HG02970 (cell line): ENCODE data around the gene KCNF1.

ENCODE experiments used
- ATAC-seq: cut with Tn5 transposase; IDR thresholded peaks from one replicate; pipeline ENCODE4 v1.9.1; 2021; ENCODE audit warnings: mild to moderate bottlenecking, moderate library complexity, moderate number of reproducible peaks; ENCODE audit not compliant: unreplicated experiment, low FRiP score

Gene KCNF1

DNA sequence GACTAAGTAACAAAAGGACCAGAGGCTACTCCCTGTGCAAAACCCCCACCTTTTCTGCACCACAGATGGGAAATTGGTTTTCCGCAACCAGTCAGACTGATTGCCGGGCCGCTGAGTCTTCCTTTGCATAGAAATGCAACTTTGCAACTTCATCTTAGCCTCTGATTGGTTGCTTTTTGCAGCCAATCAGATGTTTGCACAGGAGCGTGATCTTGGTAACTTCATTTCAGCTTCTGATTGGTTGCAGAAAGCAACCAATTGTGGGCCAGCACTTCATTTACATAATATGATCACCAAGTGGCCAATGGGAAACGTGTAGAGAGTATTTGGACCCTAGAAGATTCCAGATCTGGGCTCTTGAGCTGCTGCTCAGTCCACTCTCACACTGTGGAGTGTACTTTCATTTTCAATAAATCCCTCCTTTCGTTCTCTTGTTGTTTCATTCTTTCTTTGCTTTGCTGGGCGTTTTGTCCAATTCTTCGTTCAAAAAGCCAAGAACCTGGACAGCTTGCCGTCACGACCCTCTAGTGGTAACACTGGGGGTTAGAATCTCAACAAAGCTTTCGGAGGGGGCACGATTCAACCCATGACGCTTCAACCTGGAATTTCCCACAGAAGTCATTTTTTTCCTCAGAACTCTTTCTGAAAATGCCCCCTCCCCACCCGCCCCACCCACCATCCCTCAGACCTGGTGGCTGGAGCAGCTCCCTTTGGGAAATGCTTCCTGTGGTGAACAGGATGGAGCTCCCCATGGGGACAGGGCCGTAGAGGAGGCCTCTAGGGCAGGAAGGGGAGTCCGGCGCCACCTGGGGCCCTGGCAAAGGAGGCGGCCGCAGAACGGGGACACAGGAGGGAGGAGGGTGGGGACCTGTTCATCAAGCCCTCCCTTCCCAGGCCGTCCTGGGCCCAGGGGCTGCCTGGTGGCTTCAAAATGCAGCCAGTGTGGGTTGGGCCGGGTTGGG, 31.8 kb upstream of the KCNF1 start:
- ATAC-seq = no peak

- ATAC-seq = no peak
Measured at GRCh38 chr2:10880586-10881321, 31.0 kb upstream of the KCNF1 start.

GRCh38 chr2:10882568-10882967, 29.2 kb upstream of the KCNF1 start:
- ATAC-seq = no peak

GRCh38 chr2:10883066-10883465, 28.7 kb upstream of the KCNF1 start:
- no peak for ATAC-seq

DNA sequence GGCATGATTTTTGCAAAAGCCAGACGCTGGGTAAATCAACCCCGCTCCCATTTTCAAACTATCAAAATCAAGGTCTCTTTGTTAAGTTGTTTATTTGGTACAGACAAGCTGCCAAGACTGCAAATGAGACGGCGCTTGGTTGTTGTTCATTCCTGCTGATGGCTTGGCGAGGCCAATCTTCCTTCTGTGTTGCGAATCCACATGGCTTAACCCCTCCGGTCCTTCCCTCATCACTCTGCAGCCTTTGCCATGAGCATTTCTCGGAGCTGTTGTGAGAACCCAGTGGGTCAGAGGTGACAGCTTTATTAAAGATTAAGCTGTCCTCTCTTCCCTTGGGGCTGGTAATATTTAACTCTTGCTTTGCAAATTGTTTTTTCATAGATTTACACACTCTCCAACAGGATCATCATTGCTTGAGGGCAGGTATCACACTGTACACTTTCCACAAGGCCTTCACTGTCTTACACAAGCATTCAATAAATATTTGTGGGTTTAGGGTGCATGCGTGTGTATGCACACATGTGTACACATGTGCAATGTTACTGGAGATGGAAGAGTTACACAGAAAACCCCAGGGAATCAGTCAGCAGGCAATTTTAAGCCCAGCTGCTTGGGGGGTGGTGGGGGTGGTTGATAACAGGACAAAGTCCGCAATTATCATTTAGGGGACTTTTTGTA, 27.8 kb upstream of the KCNF1 start:
- no peak for ATAC-seq

- ATAC-seq = no peak
Measured at GRCh38 chr2:10884574-10884975, 27.2 kb upstream of the KCNF1 start.

GRCh38 chr2:10885094-10885860, 26.5 kb upstream of the KCNF1 start:
- ATAC-seq = no peak

GRCh38 chr2:10887476-10887875, 24.3 kb upstream of the KCNF1 start:
- no peak for ATAC-seq

- ATAC-seq = no peak
Measured at GRCh38 chr2:10889651-10890215, 22.0 kb upstream of the KCNF1 start.

DNA sequence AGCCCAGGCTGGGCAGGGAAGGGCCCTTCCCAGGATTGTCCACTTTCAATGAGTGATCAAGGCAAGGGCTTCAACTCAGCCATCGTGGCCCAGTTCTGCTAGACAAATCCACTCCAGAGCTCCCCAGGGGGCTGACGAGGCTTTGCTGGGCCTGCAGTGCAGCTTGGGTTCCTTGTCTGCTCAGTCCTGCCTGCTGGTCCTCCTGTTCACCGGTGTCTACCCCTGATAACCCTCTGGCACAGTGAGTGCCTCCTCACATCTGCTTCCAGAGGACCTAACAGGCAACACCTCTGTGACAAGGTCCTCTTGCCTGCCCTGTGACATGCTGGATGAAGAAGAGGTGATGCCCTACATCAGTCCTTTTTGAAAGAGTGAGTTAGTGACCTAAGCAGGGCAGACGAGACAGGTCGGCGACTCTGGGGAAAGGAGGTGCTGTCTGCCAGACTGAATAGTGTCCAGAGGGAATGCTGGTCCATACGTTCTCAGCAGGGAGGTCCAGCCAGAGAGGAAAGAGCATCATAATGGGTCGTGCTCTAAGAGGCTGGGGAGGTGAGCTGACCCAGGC, 20.9 kb upstream of the KCNF1 start:
- ATAC-seq = no peak

DNA sequence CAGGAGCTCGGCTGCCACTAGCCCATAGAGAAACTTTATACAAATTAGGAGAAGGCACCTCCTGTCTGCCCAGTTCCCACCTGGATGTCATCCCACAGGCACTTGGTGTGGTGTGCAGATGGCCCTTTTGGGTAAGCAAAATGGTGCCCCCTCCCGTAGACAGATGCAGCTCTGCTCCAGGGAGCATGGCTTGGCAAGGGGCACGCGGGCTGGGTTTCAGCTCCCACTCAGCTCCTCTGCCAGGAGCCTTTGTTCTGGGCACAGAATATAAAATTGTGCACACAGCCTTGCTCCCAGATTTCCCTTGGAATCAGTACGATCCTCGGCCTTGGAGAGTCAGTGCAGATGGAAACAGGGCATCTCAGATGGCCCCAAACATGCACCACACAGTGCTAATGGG, 20.3 kb upstream of the KCNF1 start:
- no peak for ATAC-seq

- ATAC-seq = no peak
Measured at GRCh38 chr2:10891848-10892247, 19.9 kb upstream of the KCNF1 start.

DNA sequence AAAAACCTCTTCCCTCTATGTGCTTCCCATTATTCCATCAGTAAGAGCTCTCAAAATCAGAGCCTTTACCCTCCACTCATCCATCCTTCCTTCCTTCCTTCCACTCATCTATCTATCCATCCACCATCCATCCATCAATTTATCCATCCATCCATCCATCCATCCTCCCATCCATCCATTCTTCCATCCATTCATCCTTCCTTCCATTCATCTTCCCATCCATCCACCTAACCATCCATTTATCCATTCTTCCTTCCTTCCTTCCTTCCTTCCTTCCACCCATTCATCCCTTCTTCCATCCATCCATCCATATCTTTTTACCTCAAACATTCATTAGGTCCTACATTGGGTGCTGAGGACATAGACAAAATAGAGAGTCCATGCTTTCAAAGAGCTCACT, 19.4 kb upstream of the KCNF1 start:
- ATAC-seq = no peak

- ATAC-seq = no peak
Measured at GRCh38 chr2:10892796-10893350, 18.9 kb upstream of the KCNF1 start.

GRCh38 chr2:10894264-10894935, 17.3 kb upstream of the KCNF1 start:
- no peak for ATAC-seq

- ATAC-seq = no peak
Measured at GRCh38 chr2:10895231-10895630, 16.5 kb upstream of the KCNF1 start.

DNA sequence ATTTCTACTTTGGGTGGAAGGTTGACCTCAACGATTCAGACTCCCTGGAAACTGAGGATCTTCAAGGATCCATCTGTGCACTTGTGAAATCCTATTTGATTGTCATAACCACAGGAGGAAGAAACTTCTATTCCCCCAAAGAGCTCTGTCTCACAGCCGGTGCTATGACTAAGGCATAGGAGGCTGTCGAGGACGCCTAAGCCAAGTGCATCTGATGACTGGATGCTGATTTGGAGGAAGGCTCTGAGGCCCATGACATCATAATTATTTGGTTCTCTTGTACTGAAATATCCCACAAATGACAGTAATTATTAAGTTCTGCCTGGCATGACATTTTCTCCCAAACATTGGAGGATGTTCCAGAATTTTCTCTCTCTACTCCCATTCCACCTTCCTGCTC, 13.8 kb upstream of the KCNF1 start:
- no peak for ATAC-seq

DNA sequence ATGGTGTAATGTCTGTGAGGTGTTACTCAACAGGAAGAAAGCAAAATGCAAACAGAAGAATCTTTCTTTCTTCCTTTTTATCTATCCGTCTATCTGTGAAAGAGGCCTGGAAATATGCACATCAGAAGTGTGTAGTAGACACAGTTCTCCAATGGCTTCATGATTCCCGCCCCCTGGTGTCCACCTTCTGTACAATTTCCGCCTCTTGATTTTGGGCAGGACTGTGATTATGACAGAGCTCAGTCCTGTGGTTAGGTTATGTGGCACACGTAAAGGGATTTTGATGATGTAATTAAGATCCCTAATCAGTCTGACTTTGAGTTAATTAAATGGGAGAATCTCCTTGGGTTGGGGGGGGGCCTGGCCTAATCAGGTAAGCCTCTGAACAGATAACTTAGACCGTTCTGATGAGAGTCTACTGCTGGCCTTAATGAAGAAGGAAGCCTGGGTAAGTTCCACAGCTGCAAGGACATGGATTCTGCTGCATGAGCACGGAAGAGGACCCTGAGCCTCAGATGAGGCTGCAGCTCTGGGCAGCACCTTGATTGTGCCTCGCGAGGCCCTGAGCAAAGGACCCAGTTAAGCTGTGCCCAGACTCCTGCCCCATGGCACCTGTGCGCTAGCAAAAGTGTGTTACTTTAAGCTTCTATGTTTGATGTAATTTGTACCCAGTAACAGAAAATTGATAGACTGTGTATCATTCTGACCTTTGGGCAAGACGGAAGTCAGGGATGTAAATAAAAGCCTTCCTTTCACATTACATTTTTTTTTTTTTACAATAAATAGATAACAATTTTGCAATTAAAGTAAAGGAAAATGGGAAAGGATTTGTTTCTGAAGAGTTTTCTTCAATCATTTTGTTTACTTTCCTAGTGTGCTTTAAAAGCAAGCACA, 11.3 kb upstream of the KCNF1 start:
- no peak for ATAC-seq
